Uterus (tissue), 4 donors: Measurements from ENCODE around the gene PTH1R. TPM values are rescaled to one million over a fixed set of nuclear protein-coding genes. Genes with fewer than 3 reads are reported as not detected.
A peak's percentile ranks its signal among the peaks of the same experiment; 100 is the strongest.

Experiments used
- DNase-seq, 2 donors: peaks; one replicate each; pipeline ENCODE4 v3.0.0-alpha.2; 2019 to 2020
- H3K27ac ChIP-seq, 2 donors: fragments of 200-600 bp; sonication (generic); 1 replicate in 1 of 2; 2 replicates in 1 of 2; pipeline ENCODE4 v1.5.1; 2016 to 2018
- H3K27me3 ChIP-seq, 2 donors: fragments of 200-600 bp; sonication (generic); one replicate each; pipeline ENCODE4 v1.5.1; 2018 to 2019; ENCODE audit warnings: control low read depth in 1 of 2
- H3K36me3 ChIP-seq, 2 donors: fragments of 200-600 bp; sonication (generic); one replicate each; pipeline ENCODE4 v1.5.1; 2019; ENCODE audit warnings: control low read depth in 1 of 2
- H3K4me1 ChIP-seq, 2 donors: fragments of 200-600 bp; sonication (generic); one replicate each; pipeline ENCODE4 v1.5.1; 2018 to 2019; ENCODE audit warnings: control low read depth in 1 of 2
- H3K4me3 ChIP-seq, 2 donors: fragments of 200-600 bp; sonication (generic); 1 replicate in 1 of 2; 2 replicates in 1 of 2; pipeline ENCODE4 v1.5.1; 2018 to 2019; ENCODE audit warnings: mild to moderate bottlenecking in 1 of 2
- H3K9me3 ChIP-seq, 2 donors: fragments of 200-600 bp; sonication (generic); one replicate each; pipeline ENCODE4 v1.5.1; 2019; ENCODE audit warnings: control low read depth in 1 of 2
- POLR2A ChIP-seq, 2 donors: fragments of 450-650 bp; IDR thresholded peaks; one replicate each; pipeline ENCODE4 v1.6.1; 2016; ENCODE audit warnings: antibody characterized with exemption in 2 of 2, mild to moderate bottlenecking in 1 of 2, moderate library complexity in 1 of 2
- intact Hi-C: fragments of 100-400 bp; cut with DNase I; formaldehyde crosslinking; loops from one replicate; pipeline ENCODE4 v1.15.1; 2023; ENCODE audit warnings: low total_unique reads
- total RNA-seq, 4 donors: library from RNA; depleted of rRNA in 3 of 4; stranded (reverse); fragments of >200 nt in 3 of 4; gene quantifications; one replicate each; pipeline versions ENCODE4 v1.1.0 to v1.2.4, GENCODE V29; 2014 to 2023
- TF ChIP-seq, protein P1 (sequence below), 4 experiments: fragments of 200-600 bp in 2 of 4; fragments of 450-650 bp in 2 of 4; sonication (generic) in 2 of 4; IDR thresholded peaks; one replicate each; pipeline ENCODE4 v1.5.1; 2016 to 2019; ENCODE audit warnings: antibody characterized with exemption in 4 of 4, mild to moderate bottlenecking in 2 of 4, moderate library complexity in 1 of 4
- donor health status: DM: yes; HTN: yes; CAD: no.

Gene PTH1R
- total RNA-seq, 4 donors from 2014 or later, result 0.51 to 29.9 (median 18.9) TPM

DNA sequence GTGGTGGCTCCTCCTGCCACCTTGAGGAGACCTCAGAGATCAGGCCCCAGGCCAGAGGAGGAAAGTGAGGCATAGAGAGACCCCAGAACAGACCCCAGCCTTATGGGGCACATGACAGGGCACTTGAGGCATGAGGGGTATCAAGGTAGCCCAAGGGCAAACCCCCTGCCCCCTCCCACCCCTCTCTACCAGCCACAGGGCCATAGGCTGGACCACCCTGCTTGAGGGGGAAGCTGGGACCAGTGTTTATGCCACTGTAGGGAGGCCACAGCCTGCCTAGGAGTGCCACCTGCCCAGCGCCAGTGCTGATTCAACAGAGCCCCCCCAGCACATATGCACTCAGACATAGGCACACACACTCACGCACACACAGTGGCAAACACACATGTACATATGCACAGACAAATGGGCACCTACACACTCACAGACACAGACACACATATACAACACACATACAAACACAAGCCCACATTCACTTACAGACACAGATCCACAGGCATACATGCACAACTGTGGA is 24.6 kb upstream of the PTH1R start:
- Histone ChIP-seq H3K4me1 (no peaks in the 10 kb centered on the region), H3K36me3 (no peaks in the 10 kb centered on the region), H3K27me3 (no peaks in the 10 kb centered on the region), H3K27ac (no peak overlapping the region), H3K9me3 (no peaks in the 10 kb centered on the region), H3K4me3 (no peak overlapping the region)
- intact Hi-C loops, result no loop called here
- DNase-seq, result peak in 1 of 2 donors; percentile 6
- no peak for TF ChIP-seq POLR2A (IDR thresholded peaks at IDR 0.05)
- TF ChIP-seq, protein P1, sequence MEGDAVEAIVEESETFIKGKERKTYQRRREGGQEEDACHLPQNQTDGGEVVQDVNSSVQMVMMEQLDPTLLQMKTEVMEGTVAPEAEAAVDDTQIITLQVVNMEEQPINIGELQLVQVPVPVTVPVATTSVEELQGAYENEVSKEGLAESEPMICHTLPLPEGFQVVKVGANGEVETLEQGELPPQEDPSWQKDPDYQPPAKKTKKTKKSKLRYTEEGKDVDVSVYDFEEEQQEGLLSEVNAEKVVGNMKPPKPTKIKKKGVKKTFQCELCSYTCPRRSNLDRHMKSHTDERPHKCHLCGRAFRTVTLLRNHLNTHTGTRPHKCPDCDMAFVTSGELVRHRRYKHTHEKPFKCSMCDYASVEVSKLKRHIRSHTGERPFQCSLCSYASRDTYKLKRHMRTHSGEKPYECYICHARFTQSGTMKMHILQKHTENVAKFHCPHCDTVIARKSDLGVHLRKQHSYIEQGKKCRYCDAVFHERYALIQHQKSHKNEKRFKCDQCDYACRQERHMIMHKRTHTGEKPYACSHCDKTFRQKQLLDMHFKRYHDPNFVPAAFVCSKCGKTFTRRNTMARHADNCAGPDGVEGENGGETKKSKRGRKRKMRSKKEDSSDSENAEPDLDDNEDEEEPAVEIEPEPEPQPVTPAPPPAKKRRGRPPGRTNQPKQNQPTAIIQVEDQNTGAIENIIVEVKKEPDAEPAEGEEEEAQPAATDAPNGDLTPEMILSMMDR (IDR thresholded peaks at IDR 0.05), result no peak

DNA sequence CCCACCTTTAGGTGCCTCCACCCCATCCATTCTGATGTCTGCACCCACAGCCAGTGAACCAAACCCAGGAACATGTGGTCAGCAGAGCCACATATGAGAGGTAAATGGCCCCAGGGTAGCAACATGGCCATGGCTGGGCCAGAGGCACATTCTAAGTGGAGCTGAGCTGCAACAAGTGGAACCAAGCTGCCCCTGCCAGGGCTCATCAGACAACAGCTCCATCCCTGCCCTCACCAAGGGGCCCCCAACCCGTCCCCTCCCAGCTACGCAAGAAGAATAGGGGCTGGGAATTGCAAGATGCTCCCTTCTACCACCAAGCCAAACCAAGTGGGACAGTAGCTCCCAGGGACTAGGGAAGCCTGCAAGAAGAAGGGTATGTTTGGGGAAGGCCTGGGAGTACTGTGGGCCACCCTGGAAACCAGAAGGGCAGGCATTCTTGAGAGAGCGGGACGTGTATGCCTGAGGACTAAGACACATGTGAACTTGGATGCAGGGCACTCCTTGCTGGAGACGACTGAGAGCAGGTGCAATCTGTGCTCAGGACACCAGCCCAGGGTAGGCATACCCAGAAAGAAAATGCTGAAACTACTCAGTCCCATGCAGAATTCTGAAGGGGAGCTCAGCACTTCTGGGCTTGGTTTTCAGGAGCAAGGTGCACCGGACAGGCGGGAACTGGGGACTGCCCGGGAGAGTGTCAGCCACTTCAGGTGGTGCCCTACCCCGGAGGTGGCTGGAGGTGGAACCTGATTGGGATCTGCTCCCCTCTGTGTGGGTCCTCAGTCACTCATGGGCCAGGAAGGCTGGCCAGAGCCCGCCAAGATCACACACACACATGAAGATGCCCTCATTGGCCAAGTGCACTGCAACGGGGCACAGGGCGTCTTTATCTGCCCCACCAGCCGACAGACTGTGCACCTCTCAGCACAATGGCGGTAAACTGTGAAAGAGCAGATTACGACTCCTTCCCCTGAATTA is 23.8 kb upstream of the PTH1R start:
- peak in 1 of 2 donors; percentile 5 for DNase-seq
- no peaks in the 10 kb centered on the region for H3K9me3 ChIP-seq
- H3K27ac ChIP-seq, result no peak overlapping the region
- H3K4me3 ChIP-seq, result no peak overlapping the region
- TF ChIP-seq POLR2A (IDR thresholded peaks at IDR 0.05), result no peak
- TF ChIP-seq, protein P1 (IDR thresholded peaks at IDR 0.05), result no peak
- no peaks in the 10 kb centered on the region for H3K27me3 ChIP-seq
- H3K36me3 ChIP-seq, result no peaks in the 10 kb centered on the region
- intact Hi-C loops, result no loop called here
- no peaks in the 10 kb centered on the region for H3K4me1 ChIP-seq

DNA sequence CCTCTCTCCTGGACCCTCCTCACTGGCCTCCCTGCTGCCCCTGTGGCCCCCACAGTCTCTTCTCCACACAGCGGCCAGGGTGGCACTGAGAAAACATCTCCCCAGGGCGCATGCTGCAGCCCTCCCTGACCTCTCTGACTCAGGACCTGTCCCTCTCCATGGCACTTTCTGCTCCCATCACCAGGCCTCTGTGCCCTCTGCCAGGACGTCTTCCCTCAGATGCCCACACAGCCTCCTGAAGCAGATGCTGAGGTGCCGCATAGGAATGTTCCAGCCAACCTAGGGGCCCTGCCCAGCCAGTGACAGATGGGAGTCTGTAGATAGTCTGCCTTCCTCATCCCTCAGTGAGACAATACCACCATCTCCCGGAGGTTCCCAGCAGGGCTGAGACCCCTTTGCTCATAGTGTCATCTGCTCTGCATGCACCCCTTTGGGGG is 22.9 kb upstream of the PTH1R start:
- TF ChIP-seq, protein P1 (IDR thresholded peaks at IDR 0.05), result no peak
- TF ChIP-seq POLR2A (IDR thresholded peaks at IDR 0.05), result no peak
- peak; percentile 7 to 10 for DNase-seq
- Histone ChIP-seq H3K27ac (no peak overlapping the region), H3K36me3 (no peaks in the 10 kb centered on the region), H3K27me3 (no peaks in the 10 kb centered on the region), H3K4me1 (no peaks in the 10 kb centered on the region), H3K4me3 (no peak overlapping the region), H3K9me3 (no peaks in the 10 kb centered on the region)
- intact Hi-C loops, result no loop called here

DNA sequence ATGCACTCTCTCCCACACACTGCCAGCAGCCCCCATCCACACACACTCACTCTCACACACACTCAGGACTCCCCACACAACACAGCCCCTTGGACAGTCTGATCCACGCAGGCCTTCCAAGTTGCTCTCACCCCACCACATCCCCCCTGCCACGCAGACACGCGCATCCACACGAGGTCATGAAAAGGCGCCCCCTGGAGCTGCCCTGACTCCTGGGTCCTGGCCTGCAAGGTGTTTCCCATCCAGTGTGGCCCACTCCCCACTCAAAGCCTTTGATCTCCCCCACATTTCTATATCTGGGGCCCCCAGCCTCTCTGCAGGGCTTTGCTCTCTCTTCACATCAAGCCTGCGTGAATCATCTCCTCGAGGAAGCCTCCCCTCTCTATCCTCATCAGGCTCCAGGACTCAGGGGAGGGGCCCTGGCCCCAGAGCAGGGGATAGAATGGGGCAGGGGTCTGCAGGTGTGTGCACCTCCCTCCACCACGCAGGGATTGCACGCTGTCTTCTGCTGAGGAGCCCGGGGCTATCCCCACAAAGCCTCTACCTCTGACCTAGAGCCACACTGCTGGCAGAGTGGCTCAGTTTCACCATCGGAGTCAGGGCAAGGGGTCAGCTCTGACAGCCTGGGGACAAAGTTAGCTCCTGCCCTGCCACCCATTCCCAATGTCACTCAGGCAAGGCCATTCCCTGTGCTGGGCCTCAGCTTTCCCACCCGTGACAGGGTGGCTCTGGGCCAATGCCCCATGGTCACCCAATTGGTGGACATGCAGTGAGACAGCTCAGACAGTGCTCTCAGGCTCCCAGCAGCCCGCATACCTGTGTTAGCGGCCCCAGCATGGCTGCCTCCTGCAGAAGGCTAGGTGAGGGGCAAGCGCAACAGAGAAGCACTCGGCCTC is 20.7 kb upstream of the PTH1R start:
- Histone ChIP-seq H3K27me3 (no peaks in the 10 kb centered on the region), H3K9me3 (no peaks in the 10 kb centered on the region), H3K4me1 (no peaks in the 10 kb centered on the region), H3K27ac (no peak overlapping the region), H3K4me3 (no peak overlapping the region), H3K36me3 (no peaks in the 10 kb centered on the region)
- DNase-seq, result peak; percentile 8 to 12
- no peak for TF ChIP-seq POLR2A (IDR thresholded peaks at IDR 0.05)
- TF ChIP-seq, protein P1 (IDR thresholded peaks at IDR 0.05), result no peak
- intact Hi-C loops, result no loop called here
